Stimulated activated CD8-positive, alpha-beta memory T cell treated with anti-CD3 and anti-CD28 coated beads, Interleukin-12 subunit alpha, Interleukin-12 subunit beta, amount 100 ng/mL, for 4 hours (primary cell): ENCODE data around the gene PRDM11.

Experiments used
- DNase-seq: peaks from one replicate; pipeline ENCODE4 v3.0.0-alpha.2; 2020; ENCODE audit warnings: low read depth

Gene PRDM11

GRCh38 chr11:45142241-45143055, 4.0 kb upstream of the PRDM11 start:
- no peak for DNase-seq

GRCh38 chr11:45143494-45143893, 2.9 kb upstream of the PRDM11 start:
- no peak for DNase-seq

- DNase-seq = no peak
Observed at GRCh38 chr11:45144126-45145082, 2.0 kb upstream of the PRDM11 start.

- DNase-seq = no peak
Observed at GRCh38 chr11:45145083-45145378, 1.4 kb upstream of the PRDM11 start.

- no peak for DNase-seq
Observed at GRCh38 chr11:45145379-45146071, 914 bp upstream of the PRDM11 start.

GRCh38 chr11:45147017-45147728, 734 bp downstream of the PRDM11 start:
- peak; percentile 87 for DNase-seq

GRCh38 chr11:45147891-45148675, 1.6 kb downstream of the PRDM11 start:
- no peak for DNase-seq

GRCh38 chr11:45149483-45150056, 3.1 kb downstream of the PRDM11 start:
- no peak for DNase-seq

- DNase-seq = no peak
Observed at GRCh38 chr11:45150301-45150700, 3.9 kb downstream of the PRDM11 start.

GRCh38 chr11:45150943-45151342, 4.5 kb downstream of the PRDM11 start:
- DNase-seq = no peak

GRCh38 chr11:45151362-45151982, 5.0 kb downstream of the PRDM11 start:
- no peak for DNase-seq

- no peak for DNase-seq
Observed at GRCh38 chr11:45152740-45153595, 6.5 kb downstream of the PRDM11 start.

GRCh38 chr11:45154276-45154675, 7.8 kb downstream of the PRDM11 start:
- DNase-seq = no peak

- no peak for DNase-seq
Observed at GRCh38 chr11:45155058-45155551, 8.7 kb downstream of the PRDM11 start.

GRCh38 chr11:45155627-45156180, 9.3 kb downstream of the PRDM11 start:
- DNase-seq = no peak

GRCh38 chr11:45156201-45156600, 9.8 kb downstream of the PRDM11 start:
- no peak for DNase-seq

GRCh38 chr11:45156741-45157140, 10.3 kb downstream of the PRDM11 start:
- DNase-seq = no peak
